Lower leg skin (tissue), 3 donors: ENCODE measurements around the gene CNTNAP4.

Experiments used
- CTCF ChIP-seq, 3 donors: fragments of 450-650 bp; IDR thresholded peaks; one replicate each; pipeline ENCODE4 v1.5.1; 2016; ENCODE audit warnings: antibody characterized with exemption in 3 of 3, mild to moderate bottlenecking in 3 of 3, moderate library complexity in 2 of 3
- POLR2A ChIP-seq, 2 donors: fragments of 450-650 bp; IDR thresholded peaks; one replicate each; pipeline ENCODE4 v1.6.1; 2016 to 2017; ENCODE audit warnings: antibody characterized with exemption in 2 of 2, mild to moderate bottlenecking in 1 of 2, moderate library complexity in 1 of 2

DNA sequence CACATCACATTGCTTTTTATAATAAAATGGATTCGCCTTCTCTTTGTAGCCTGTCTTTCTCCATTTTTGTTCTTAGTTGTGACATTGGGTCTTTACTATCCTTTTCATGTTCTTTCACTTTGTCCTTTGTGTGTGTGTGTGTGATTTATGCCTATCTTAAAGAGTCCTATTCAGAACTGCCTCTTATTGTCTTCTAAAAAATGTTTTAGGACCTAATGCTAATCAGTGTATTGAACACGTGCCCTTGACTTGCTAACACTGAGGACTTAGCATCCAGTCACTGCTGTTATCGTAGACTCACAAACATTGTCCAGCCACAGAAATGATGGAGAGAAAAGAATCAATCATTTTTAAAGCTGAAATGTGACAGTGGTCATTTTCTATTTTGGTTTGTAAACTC lies 251.9 kb downstream of the CNTNAP4 start:
- TF ChIP-seq POLR2A (IDR thresholded peaks at IDR 0.05) = no peak
- TF ChIP-seq CTCF (IDR thresholded peaks at IDR 0.05) = no peak
